Heart left ventricle (tissue), 13 donors: Measurements from ENCODE around the gene ADAM22.

Experiments used
- CTCF ChIP-seq, 12 donors: fragments of 200-600 bp; sonication (generic) in 4 of 12; IDR thresholded peaks; one replicate each; pipeline versions ENCODE4 v1.5.0 to v1.8.0; 2018 to 2022; ENCODE audit warnings: antibody characterized with exemption in 12 of 12, mild to moderate bottlenecking in 5 of 12
- POLR2A ChIP-seq, 2 donors: fragments of 450-650 bp; IDR thresholded peaks; one replicate each; pipeline ENCODE4 v1.6.1; 2017; ENCODE audit warnings: antibody characterized with exemption in 2 of 2, mild to moderate bottlenecking in 2 of 2, moderate library complexity in 2 of 2
- donor health status: ischemic (EF 13 %, LVEDD 7.1; RV severe dilation, severe dysfunction).
- donor health status: DM: no; HTN: yes; CAD: no.
- donor health status: DM: no; HTN: no; CAD: no.
- donor health status: ischemic (EF 25% LVEDD 6.9; RV normal size, moderate dysfunction).
- donor health status: ischemic (EF 25% LVEDD 5.7; RV mildly dilated, moderate dysfunction).
- donor health status: ischemic (EF 35%, LVEDD 5.7; RV mildly dilated, moderate dysfunction).
- donor health status: nonischemic (EF 11% LVEDD 7.7; RV severe dilation, severe dysfunction).
- donor health status: DM: yes; HTN: yes; CAD: no.
- donor health status: PGD.
- donor health status: ischemic (EF 29% LVEDD 5.4; RV normal size, mild dysfunction).
- donor health status: nonischemic (EF 23%, LVEDD 6.1; RV moderate dilation, normal function).

GRCh38 chr7:87999261-87999660, 65.2 kb downstream of the ADAM22 start:
- no peak for TF ChIP-seq CTCF (IDR thresholded peaks at IDR 0.05)
- no peak for TF ChIP-seq POLR2A (IDR thresholded peaks at IDR 0.05)
